ENCODE data around the gene JAZF1. TPM values are rescaled to one million over a fixed set of nuclear protein-coding genes. Genes with fewer than 3 reads are reported as not detected.
"Not testable (repeated sequence)": the region's sequence is repeated elsewhere in the genome, so short reads cannot be mapped to it uniquely, and the experiment has no call there.

The JAZF1 gene
- total RNA-seq, 1 donor from 2014 or later = 42.5 TPM

DNA sequence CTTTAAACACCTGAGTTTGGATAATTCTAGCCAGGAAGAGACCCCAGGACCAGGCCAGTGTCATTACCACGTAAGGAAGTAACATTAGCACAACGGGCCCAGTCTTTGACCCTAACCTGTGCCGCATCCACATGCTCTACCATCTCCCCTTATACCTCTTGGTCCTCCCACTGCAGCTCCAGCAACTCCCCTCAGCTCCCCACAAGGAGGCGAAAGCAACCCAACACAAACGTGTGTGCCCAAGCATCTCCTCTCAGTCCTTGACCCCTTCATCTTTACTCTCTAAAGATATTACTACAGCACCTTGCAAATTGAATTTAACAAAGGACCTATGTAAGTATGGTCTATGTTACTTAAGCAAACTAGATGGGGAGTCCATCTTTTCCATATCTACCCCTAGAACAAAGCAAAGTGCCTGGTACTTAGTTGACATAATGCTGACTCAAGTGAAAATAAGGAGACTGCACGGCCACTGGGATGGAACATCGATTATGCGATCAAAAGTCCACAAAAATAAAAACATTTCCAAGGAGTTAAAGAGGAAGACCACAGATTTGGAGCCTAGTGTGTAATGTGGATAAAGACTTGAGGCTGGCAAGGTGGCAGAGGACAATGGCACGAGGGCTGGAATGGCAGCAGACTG is 147.7 kb downstream of the JAZF1 start:
- no peak for DNase-seq (ENCODE audit: low spot score)
- intact Hi-C loops (cut with DNase I) = no loop called here

DNA sequence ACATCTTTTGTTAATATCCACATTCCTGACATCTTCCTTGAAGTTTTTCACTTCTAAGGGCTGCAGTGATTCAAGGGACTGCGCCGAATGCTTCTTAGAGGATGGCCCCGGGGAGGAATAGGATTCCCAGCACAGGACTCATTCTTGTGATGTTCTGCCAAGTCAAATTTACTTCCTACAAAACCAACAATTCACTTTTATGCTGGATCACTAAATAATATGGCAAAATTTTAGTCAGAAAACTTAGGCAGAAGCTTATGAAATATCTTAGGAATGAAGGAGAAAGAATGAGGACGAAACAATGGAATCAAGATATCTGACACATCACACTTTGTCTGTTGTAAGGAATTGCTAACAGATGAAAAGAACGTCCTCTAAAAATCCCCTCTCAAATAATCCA is 151.5 kb downstream of the JAZF1 start:
- intact Hi-C loops (cut with DNase I) = no loop called here

DNA sequence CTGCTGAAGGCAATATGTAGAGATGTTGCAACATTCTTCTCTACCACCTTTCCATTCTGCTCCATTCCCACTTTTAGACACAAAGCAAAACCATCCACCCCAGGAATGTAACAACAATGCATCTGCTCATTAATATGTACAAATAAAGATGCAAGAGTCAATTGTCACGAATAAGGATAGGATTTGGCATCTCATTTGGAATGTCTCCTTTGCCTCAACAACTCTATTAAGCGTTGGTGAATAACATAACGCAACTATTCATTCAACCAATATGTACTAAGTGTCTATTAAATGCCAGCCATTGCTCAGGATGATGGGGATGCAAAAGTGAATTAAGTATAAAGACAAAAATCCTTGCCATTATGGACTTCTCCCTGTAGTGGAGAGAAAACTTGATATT is 152.1 kb downstream of the JAZF1 start:
- intact Hi-C loops (cut with DNase I) = no loop called here
- DNase-seq (ENCODE audit: low spot score) = no peak

More for the DNA sequence above, 151.5 kb downstream of the JAZF1 start:
- no peak for DNase-seq (ENCODE audit: low spot score)

DNA sequence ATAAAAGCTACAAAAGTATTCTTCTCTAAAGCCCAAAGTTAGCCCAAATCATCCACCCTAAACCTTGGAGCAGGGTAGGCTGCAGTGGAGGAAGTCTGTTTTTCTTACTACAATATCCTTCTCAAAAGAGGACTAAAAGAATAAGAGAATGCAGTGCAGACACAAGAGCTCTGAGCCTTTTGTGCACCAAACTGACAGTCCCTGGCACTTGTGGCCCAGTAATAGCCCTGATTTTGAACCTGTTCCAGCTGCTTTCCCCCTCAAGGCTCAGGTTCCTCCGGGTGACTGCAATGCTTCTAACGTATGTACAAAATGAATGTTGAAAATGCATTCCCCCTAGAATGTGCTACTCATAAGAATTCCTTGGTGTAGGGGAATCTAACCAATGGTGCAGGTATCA is 154.4 kb downstream of the JAZF1 start:
- intact Hi-C loops (cut with DNase I) = no loop called here
- DNase-seq (ENCODE audit: low spot score) = no peak

DNA sequence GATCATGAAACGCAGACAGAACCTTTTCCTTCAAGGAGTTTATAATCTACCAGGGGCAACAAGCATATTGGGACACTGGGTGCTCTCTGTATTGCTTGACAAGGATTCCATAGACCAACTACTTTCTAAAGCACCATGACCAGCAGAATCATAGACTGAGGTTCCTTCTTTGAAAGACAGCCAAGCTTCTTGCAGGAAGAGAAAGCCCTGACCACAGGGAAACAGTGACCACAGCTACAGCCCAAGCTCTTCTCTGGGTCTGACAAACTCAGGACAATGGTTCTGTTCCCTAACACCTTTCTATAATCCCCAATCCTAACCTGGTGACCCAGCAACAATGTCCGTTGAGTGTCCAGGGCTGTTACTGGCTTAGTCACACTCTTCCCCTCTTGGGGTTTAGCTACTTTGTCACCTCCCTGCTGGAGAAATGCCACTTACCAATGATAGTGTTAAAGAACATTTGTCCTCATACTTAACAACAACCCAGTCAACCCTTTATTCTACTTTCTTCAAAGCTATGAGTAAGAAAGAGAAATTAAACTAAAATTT is 155.7 kb downstream of the JAZF1 start:
- intact Hi-C loops (cut with DNase I) = loop anchor here (5.0 kb wide), 1 partner anchor 828 kb away; no protein-coding TSS in a partner anchor
- DNase-seq (ENCODE audit: low spot score) = no peak

- intact Hi-C loops (cut with DNase I) = loop anchor here (5.0 kb wide), 1 partner anchor 823 kb away; no protein-coding TSS in a partner anchor
- DNase-seq (ENCODE audit: low spot score) = no peak
Measured at GRCh38 chr7:28020302-28020940, 160.2 kb downstream of the JAZF1 start.

DNA sequence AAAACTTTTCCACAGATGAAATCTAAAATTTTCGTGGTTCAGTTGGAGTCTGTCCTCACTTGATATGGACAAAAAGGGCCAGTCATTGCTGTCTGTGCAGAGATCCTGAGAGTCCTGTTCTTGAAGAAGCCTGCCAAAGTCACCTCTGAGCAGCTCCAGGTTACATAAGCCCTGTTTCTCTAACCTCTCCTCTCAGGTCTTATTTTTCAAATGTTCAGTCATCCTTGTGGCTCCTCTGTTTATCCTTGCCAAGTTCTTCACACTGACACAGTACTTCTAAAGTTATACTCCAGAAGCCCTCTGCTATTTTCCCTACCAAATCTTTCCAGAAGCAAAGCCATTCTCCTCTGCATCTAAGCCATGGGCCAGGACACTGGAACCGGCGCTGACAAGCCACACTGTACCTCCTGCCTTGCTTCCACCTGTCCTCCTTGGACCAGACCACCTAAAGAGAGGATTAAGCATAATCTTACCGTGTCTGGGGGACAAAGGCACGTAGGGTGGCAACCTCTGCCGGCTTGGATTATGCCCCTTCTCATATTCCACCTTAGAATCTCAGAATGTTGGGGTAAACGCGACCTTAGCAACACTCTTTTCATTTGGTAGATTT is 161.6 kb downstream of the JAZF1 start:
- intact Hi-C loops (cut with DNase I) = no loop called here
- no peak for DNase-seq (ENCODE audit: low spot score)

GRCh38 chr7:28018446-28018845 is 162.1 kb downstream of the JAZF1 start:
- DNase-seq (ENCODE audit: low spot score) = no peak
- intact Hi-C loops (cut with DNase I) = no loop called here

- DNase-seq (ENCODE audit: low spot score) = no peak
- intact Hi-C loops (cut with DNase I) = no loop called here
Measured at GRCh38 chr7:28018020-28018419, 162.6 kb downstream of the JAZF1 start.

- intact Hi-C loops (cut with DNase I) = no loop called here
Measured at GRCh38 chr7:28017372-28017771, 163.2 kb downstream of the JAZF1 start.

DNA sequence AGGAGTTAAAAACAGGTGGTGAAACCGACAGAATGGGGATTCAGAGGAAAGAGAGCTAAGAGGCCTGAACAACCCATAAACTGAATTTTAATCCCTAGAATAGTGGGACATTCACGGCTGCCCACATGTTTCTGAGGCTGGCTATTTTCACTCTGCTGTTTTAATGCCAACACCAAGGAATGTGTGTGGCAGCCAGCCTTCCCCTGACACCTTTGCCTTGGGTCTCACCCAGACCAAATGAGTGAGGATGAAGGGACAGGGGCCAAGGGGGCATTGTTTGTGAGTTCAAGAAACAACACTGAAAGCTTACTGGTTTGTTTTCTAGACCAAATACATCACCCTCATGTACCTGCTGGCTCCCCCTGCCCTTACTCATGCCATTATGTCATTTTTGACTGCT is 164.3 kb downstream of the JAZF1 start:
- DNase-seq (ENCODE audit: low spot score) = no peak

More at GRCh38 chr7:28017372-28017771, 163.2 kb downstream of the JAZF1 start:
- DNase-seq (ENCODE audit: low spot score) = no peak

DNA sequence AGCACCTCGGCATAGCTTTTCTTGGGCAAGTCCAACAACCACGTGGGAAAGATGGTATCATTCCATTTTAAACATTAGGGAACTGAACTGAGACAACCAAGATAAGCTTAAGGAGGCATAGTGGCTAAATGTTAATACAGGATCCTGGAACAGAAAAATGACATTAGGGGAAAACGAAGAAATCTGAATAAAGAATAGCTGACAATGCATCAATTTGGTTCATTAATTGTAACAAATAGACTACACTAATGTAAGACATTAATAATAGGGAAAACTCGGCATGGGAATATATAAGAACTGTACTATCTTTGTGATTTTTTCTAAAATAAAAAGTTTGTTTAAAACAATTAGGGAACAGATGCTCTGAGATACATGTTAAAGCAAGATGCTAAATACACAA is 165.4 kb downstream of the JAZF1 start:
- DNase-seq (ENCODE audit: low spot score) = no peak
- intact Hi-C loops (cut with DNase I) = no loop called here

More for the DNA sequence above, 164.3 kb downstream of the JAZF1 start:
- intact Hi-C loops (cut with DNase I) = no loop called here

GRCh38 chr7:28014340-28014739 is 166.3 kb downstream of the JAZF1 start:
- intact Hi-C loops (cut with DNase I); DNase-seq (ENCODE audit: low spot score): not testable (repeated sequence)

DNA sequence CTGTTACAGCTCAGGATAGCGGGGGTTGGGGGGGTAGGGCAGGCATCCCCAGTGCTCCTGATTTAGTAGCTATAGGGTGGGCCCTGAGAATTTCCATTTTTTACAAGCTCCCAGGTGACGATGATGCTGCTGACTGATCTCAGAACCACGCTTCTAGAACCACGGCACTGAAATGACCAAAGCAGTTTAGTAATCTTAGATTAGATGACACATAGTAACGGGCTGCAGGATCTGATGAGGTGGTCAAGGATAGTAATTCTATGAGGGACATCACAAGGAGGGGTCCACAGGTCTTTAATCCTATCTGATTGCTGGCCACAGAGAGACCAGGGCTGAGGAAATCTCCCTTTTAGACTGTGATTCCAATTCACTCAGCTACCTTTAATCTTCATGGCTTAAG is 167.2 kb downstream of the JAZF1 start:
- DNase-seq (ENCODE audit: low spot score) = no peak
- intact Hi-C loops (cut with DNase I) = no loop called here

DNA sequence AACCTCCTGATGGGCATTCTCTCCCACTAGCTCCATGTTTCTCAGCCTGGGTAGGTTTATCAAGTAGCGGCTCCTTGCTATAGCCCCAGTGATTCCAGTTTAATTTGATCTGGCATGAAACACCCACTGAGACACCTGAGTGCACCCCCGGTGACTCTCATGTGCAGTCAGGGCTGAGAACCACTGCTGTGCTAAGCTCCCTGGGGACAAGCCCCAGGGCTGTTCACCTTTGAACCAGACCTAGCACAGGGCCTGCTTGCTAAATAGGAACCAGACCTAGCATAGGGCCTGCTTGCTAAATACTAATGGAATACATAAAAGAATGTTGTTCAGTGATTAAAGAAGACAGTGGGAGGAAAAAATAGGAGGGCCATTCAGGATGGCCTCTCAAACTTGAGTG is 167.6 kb downstream of the JAZF1 start:
- DNase-seq (ENCODE audit: low spot score) = no peak
- intact Hi-C loops (cut with DNase I) = no loop called here

DNA sequence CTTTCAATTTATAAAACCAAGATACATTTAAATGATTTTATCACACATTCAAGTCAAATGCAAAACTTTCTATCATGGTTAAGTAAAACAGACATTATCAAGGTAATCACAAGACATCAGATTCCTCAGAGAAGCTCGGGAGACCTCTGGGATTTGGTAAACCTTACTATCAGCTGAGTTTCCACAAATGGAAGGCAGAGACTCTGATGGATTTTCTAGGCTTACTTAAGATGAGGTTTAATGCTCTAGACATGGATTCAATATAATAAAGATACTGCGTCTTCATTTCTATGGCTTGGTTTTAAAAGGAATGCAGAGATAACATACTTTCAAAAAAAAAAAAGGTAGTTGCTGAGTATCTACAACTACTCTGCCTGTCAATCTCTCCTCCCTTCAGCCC is 171.7 kb downstream of the JAZF1 start:
- intact Hi-C loops (cut with DNase I) = loop anchor here (5.0 kb wide), 1 partner anchor 57 kb away; no protein-coding TSS in a partner anchor
- DNase-seq (ENCODE audit: low spot score) = no peak

- intact Hi-C loops (cut with DNase I) = loop anchor here (5.0 kb wide), 1 partner anchor 56 kb away; no protein-coding TSS in a partner anchor
- no peak for DNase-seq (ENCODE audit: low spot score)
Measured at GRCh38 chr7:28008171-28008570, 172.4 kb downstream of the JAZF1 start.

DNA sequence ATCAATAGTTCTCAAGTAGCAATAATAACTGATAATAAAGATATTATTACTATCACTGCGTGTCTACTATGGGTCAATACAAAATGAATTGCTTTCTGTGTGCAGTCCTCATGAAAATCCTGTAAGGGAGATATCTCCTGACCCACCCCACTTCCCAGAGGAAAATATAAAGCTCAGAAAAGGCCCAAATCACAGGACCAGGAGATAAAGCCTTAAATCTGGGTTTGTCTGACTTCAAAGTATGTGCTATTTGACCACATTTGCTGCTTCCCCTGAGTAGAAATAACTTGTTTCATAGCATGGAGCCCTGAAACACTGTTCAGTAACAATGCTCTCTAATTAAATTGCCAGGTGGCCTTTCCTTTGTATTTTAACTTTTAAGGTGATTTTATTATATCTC is 174.1 kb downstream of the JAZF1 start:
- intact Hi-C loops (cut with DNase I) = loop anchor here (5.0 kb wide), 1 partner anchor 54 kb away; no protein-coding TSS in a partner anchor
- no peak for DNase-seq (ENCODE audit: low spot score)

DNA sequence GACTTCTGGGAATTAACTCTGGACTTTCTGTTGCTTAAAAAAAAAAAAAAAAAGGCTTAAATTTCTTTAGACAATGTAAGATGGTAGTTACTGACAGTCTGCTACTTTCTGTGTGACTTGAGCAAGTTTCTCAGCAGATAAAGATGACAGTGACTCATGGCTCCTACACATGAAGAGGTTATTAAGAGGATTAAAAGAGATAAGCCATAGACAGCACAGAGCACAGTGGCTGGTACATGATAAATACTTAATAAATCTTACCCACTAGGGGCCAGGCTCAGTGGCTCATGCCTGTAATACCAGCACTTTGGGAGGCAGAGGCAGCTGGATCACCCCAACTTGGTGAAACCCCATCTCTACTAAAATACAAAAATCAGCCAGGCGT is 174.8 kb downstream of the JAZF1 start:
- DNase-seq (ENCODE audit: low spot score) = no peak
- intact Hi-C loops (cut with DNase I) = loop anchor here (5.0 kb wide), 1 partner anchor 54 kb away; no protein-coding TSS in a partner anchor

- no peak for DNase-seq (ENCODE audit: low spot score)
- intact Hi-C loops (cut with DNase I) = loop anchor here (5.0 kb wide), 1 partner anchor 53 kb away; no protein-coding TSS in a partner anchor
Measured at GRCh38 chr7:28005075-28005846, 175.3 kb downstream of the JAZF1 start.
